Kidney capillary endothelial cell (primary cell): ENCODE measurements around the gene GPR55.
"Not testable (repeated sequence)": the region's sequence is repeated elsewhere in the genome, so short reads cannot be mapped to it uniquely, and the experiment has no call there.

Source experiments
- DNase-seq: peaks from one replicate; pipeline ENCODE4 v3.0.0-alpha.2; 2018; ENCODE audit warnings: low spot score

Gene GPR55

GRCh38 chr2:230950874-230951339, 25.9 kb upstream of the GPR55 start:
- no peak for DNase-seq

DNA sequence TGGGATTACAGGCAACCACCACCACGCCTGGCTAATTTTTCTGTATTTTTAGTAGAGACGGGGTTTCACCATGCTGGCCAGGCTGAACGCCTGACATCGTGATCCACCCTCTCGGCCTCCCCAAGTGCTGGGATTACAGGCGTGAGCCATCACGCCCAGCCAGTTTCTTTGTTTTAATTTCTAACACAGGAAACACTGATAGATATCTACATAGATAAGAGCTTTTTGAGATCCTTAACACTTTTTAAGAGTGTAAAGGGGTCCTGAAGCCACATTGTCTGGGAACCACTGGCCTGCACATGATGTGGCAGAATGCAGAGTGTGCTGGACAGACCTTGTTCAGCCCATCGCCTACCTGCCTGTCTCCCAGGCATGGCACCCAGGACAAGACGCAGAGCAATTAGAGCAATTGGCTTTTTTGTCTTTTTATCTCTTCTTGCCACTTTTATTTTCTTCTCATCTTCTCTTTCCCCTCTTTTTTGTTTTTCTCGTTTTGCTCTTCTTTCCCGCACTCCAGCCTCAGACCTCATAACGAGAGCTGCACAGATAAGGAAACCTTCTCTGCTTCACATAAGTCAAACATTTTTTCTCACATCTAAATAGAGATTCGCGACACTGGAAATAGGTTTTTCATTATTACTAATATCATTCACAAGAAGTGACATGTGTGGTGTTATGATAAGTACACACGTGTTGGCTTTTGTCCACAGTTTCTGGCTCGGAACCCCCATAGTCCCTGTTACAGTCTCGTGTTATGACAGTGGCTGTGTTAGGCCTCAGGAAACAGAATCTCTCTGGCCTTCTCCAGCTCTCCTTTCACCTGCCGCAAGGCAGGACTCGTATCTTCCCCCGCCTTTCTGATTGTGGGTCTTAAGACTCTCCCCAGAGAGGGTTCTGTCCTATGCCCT, 25.2 kb upstream of the GPR55 start:
- no peak for DNase-seq

- no peak for DNase-seq
Observed at GRCh38 chr2:230947908-230948365, 22.9 kb upstream of the GPR55 start.

GRCh38 chr2:230947235-230947576, 22.2 kb upstream of the GPR55 start:
- no peak for DNase-seq

- no peak for DNase-seq
Observed at GRCh38 chr2:230946429-230947234, 21.6 kb upstream of the GPR55 start.

GRCh38 chr2:230944757-230945372, 19.8 kb upstream of the GPR55 start:
- no peak for DNase-seq

- DNase-seq, result no peak
Observed at GRCh38 chr2:230944123-230944653, 19.1 kb upstream of the GPR55 start.

DNA sequence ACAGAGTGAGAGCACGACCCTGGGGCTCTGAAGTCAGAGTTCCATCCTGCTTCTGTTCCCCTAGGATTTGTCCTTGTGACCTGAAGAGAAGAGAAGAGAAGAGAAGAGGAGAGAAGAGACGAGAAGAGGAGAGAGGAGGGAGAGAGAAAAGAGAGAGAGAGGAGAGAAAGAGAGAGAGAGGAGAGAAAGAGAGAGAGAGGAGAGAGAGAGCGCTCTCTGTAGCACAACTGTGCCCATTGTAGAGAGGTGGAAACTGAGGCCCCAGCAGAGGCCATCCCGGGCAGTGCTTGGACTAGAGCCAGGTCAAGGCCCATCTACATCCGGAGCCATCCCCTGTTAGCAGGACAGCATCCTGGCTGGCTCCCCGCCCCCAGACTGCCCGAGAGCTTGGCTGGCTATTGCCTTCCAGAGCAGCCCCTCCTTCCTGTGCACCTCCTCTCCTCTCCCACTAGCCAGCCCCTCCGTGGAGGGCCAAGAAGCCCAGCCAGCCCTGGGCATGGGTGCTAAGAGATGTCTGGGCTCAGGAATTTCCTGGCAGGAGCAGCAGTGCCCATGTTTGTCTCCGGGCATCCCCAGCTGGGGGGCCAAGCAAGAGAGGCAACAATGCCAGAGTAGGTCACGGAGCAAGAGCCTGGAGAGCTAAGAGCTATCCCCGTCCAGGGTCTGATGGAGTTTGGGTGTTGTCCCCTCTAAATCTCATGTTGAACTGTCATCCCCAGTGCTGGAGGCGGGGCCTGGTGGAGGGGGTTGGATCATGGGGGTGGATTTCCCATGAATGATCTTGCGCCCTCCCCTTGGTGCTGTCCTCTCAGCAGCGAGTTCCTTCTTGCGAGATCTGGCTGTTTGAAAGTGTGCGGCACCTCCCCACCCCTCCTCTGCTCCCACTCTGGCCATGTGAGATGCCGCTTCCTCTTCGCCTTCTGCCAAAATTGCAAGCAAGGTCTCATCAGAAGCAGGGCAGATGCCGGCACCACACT, 18.2 kb upstream of the GPR55 start:
- no peak for DNase-seq

DNA sequence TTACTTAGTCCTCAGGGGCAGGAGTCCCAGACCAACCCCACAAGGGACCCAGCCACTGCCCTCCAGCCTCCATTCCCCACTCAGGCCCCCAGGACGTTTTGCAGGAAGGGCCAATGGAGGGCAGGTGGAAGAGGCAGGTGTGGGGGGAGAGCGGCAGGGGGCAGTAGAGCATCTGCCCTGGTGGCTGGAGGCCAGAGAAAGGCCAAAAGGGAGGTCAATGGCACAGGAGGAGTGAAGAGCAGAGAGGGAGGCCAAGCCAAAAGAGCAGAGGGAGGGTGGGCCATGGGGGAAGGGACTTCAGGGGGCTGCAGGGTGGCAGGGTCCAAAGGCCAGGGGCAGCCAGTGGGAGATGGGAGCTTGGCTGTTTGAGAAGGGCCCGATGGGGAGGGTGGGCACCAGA, 17.3 kb upstream of the GPR55 start:
- DNase-seq, result no peak

- DNase-seq, result no peak
Observed at GRCh38 chr2:230941202-230942180, 16.4 kb upstream of the GPR55 start.

DNA sequence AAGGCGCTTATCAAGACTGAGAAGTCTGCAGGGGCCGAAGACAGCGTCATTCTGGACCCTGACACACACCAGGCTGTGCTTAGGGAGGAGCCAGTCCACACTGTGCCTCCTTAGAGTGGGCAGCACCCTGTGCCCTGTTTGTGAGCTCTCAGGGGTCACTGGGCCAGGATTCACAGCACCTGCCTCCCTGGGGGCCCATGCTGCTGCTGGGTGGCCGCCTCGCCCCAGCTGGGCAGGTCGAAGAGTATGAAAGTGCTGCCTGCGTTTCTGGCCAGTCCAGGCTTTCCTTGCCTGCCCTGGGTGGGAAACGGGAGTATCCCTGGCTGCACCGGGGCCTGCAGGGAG, 15.4 kb upstream of the GPR55 start:
- DNase-seq, result no peak

- DNase-seq, result no peak
Observed at GRCh38 chr2:230939691-230940470, 14.8 kb upstream of the GPR55 start.

DNA sequence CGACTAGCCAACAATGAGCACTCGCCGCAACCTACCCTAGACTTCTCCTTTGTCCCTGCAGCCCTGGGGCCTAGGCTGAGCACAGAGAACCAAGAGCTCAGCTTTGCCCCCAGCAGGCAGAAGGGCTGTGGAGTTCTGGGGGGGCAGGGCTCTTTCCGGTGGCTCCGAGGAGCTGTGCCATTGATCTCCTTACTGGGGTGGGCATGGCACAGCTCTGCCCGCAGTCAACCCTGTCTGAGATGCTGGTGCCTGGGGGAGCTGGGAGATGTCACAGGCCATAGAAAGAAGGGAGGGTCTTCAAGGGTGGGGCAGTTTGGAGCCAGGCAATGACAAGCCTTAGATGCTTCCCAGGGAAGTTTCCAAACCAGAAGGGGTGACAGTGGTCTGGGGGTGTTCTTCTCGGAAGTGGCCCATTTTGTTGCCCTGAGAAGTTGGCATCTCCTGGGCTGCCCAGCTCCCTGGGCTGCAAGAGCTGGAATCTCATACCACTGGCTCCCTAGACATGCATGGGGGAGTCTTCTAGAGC, 14.1 kb upstream of the GPR55 start:
- no peak for DNase-seq

DNA sequence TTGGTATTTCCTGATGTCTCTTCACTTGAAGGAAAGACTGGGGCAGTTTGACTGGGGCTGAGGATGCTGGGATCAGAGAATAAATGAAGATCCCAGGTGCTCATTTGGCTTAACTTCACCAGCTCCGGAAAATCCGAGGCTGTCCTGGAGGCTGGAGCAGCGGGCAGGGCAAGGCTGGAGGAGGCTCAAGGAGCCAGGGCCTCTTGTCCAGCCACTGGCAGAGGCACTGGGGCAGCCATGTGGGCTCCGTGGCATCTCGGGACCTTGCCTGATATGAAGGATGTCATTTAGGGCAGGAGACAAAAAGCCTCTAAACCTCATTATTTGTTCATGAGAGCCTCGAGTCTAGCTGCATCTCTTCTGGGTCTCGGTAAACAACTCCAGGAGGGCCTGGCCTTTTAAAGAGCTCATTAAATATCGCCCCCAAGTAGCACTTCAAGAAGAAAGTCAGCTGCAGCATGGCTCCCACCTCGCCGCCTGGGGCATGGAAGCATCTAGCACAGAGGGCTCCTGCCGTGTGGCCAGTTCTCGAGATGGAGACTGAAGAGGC, 13.5 kb upstream of the GPR55 start:
- no peak for DNase-seq

DNA sequence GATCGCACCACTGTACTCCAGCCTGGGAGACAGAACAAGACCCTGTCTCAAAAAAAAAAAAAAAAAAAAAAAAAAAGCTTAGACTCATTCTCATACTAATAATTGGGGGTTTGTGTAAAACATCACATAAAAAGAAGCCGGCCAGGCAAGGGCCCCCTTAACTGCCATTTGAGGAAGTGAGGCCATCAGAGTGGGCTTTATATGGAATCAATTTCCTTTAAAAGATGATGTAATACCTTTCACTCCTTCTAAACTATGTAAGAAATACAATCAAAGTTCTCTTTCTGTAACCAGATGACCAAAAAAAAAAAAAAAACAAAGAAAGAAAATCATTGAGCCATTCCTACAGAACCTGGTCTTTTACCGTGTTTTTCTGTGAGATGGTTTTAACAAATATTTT, 13.1 kb upstream of the GPR55 start:
- DNase-seq, result no peak

- no peak for DNase-seq
Observed at GRCh38 chr2:230937362-230937761, 12.3 kb upstream of the GPR55 start.

DNA sequence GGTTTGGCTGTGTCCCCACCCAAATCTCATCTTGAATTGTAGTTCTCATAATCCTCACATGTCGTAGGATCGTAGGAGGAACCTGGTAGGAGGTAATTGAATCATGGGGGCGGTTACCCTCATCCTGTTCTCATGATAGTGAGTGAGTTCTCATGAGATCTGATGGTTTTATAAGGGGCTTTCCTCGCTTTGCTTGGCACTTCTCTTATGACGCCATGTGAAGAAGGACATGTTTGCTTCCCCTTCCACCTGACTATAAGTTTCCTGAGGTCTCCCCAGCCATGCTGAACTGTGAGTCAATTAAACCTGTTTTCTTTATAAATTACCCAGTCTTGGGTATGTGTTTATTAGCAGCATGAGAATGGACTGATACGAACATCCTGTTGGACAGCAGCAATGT, 11.2 kb upstream of the GPR55 start:
- not testable (repeated sequence) for DNase-seq

GRCh38 chr2:230935130-230935430, 10.0 kb upstream of the GPR55 start:
- DNase-seq, result no peak
